ENCODE data around the gene KIAA1328.

- TF ChIP-seq CTCF (IDR thresholded peaks at IDR 0.05; ENCODE audit: insufficient read depth, low read length, poor library complexity, severe bottlenecking) (peak; percentile 56), EZH2phosphoT487 (conservative IDR thresholded peaks at IDR 0.05; ENCODE audit: low read length) (no peak)
Measured at GRCh38 chr18:37019157-37019827, 190.4 kb downstream of the KIAA1328 start.
